ENCODE results near the gene AKR1B1. TPM values are rescaled to one million over a fixed set of nuclear protein-coding genes. Genes with fewer than 3 reads are reported as not detected.
A peak's percentile ranks its signal among the peaks of the same experiment; 100 is the strongest.

AKR1B1 gene
- total and polyA plus RNA-seq, 2 of the 13 experiments (the other 11 are each of a cell fraction or from before 2014, with no cell fraction given) = 89.9 to 133 TPM

- TF ChIP-seq SAFB2 (CRISPR knock-in tag; IDR thresholded peaks at IDR 0.05; ENCODE audit: borderline replicate concordance, low read depth) (no peak), SRSF4 (IDR thresholded peaks at IDR 0.05; ENCODE audit: low read depth, low read length, poor library complexity, severe bottlenecking) (no peak)
Measured at GRCh38 chr7:134473861-134474291, 15.0 kb upstream of the AKR1B1 start (continued).

- BruUV-seq (replicated peaks) = no TSS peak
- Histone ChIP-seq H3K4me2 (ENCODE audit: low read depth, low read length) (no peak overlapping the region), H2AFZ (ENCODE audit: low read length) (no peak overlapping the region), H3K9me3 (ENCODE audit: low read length) (no peaks in the 10 kb centered on the region), H3K9ac (ENCODE audit: insufficient read depth, low read depth, low read length) (no peak overlapping the region), H3K4me3 (replicated peaks in 1 of 3; ENCODE audit: insufficient read depth in 1 of 3, low read depth in 2 of 3, low read length in 3 of 3) (no peak overlapping the region), H3K79me2 (ENCODE audit: insufficient read depth, low read length) (no peaks in the 10 kb centered on the region), H4K20me1 (ENCODE audit: insufficient read depth, low read length) (no peaks in the 10 kb centered on the region), H3K27me3 (ENCODE audit: control insufficient read depth in 1 of 2, insufficient read depth in 2 of 2, low read length in 2 of 2) (no peaks in the 10 kb centered on the region), H3K36me3 (replicated peaks in 1 of 2; ENCODE audit: control insufficient read depth in 1 of 2, insufficient read depth in 2 of 2, low read length in 2 of 2) (no peaks in the 10 kb centered on the region), H3K4me1 (ENCODE audit: insufficient read depth, low read length) (peaks cover 12% of the 10 kb centered on the region; the same call in 1 of the 2 replicates), H3K27ac (ENCODE audit: extremely low read length, insufficient read depth, low read length) (no peak overlapping the region)
- 2% methylated on average over 2 of the region's 2 CpGs for WGBS (ENCODE audit: low lambda C conversion rate)
- ATAC-seq (no peak), FAIRE-seq (no peak), DNase-seq (ENCODE audit: low spot score) (peak; percentile 13)
- ChIA-PET POLR2A (no interaction called here), CTCF (ENCODE audit: low intra/inter-chr PET ratio, low total read pairs) (no interaction called here)
- in situ Hi-C loops (cut with HindIII; ENCODE audit: extremely low pct_ligation_motif_present, low pct_unique_long_range_greater_than_20kb) = no loop called here
- intact Hi-C loops (cut with micrococcal nuclease; ENCODE audit: unreplicated experiment) = no loop called here
- TF ChIP-seq YEATS2 (CRISPR knock-in tag; IDR thresholded peaks at IDR 0.05; ENCODE audit: borderline replicate concordance) = no peak
- TF ChIP-seq ZNF878 (CRISPR knock-in tag; IDR thresholded peaks at IDR 0.05) = no peak
- no peak for TF ChIP-seq ASH2L (IDR thresholded peaks at IDR 0.05; ENCODE audit: insufficient read length, low read depth, low read length)
- TF ChIP-seq ZBTB40 (IDR thresholded peaks at IDR 0.05) = no peak
- peak; percentile 91 for TF ChIP-seq ZBTB40 (CRISPR knock-in tag; IDR thresholded peaks at IDR 0.05)
- TF ChIP-seq PPARG (CRISPR knock-in tag; conservative IDR thresholded peaks at IDR 0.05) = no peak
- TF ChIP-seq HNF4G (IDR thresholded peaks at IDR 0.05; ENCODE audit: borderline replicate concordance, low read depth, low read length) = no peak
- no peak for TF ChIP-seq HNF4G (CRISPR knock-in tag; IDR thresholded peaks at IDR 0.05; ENCODE audit: borderline replicate concordance, low read depth)
- TF ChIP-seq FOXK2 (IDR thresholded peaks at IDR 0.05) = no peak
- no peak for TF ChIP-seq ZNF432 (CRISPR knock-in tag; IDR thresholded peaks at IDR 0.05; ENCODE audit: borderline replicate concordance)
Measured at GRCh38 chr7:134472572-134473244, 13.8 kb upstream of the AKR1B1 start.

Measured in HepG2 (cell line).